GM12875 (cell line): ENCODE data around the gene NPM1.

ENCODE experiments used
- H3K4me3 ChIP-seq: one replicate; pipeline ENCODE4 v1.5.1; 2011; ENCODE audit warnings: low read depth, low read length, control low read depth
- TF ChIP-seq, protein P1 (sequence below): IDR thresholded peaks from 2 replicates; pipeline ENCODE4 v1.5.1; 2011; ENCODE audit warnings: low read depth, mild to moderate bottlenecking, control low read depth, inconsistent platforms, low read length, moderate library complexity, borderline replicate concordance; ENCODE audit not compliant: insufficient read depth

Gene NPM1

DNA sequence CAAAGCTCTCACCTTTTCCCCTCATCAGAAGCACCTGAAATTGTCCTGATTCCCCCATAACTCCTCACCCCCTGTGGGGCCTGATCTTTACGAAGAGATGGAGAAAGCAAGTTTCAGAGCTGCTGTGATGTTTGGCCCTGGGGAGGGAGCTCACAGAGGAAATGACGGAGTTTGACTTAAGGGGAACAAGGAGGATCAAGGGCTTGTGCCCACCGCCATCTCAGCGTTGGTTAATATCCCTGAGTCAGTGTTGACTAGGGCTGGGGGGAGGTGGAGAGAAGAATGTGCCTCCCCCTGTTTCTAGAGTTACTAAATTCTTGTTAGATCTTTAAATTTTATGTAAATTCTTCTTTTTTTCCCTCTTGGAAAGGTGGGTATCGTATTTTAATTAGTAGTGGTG lies 59.6 kb downstream of the NPM1 start:
- TF ChIP-seq, protein P1, sequence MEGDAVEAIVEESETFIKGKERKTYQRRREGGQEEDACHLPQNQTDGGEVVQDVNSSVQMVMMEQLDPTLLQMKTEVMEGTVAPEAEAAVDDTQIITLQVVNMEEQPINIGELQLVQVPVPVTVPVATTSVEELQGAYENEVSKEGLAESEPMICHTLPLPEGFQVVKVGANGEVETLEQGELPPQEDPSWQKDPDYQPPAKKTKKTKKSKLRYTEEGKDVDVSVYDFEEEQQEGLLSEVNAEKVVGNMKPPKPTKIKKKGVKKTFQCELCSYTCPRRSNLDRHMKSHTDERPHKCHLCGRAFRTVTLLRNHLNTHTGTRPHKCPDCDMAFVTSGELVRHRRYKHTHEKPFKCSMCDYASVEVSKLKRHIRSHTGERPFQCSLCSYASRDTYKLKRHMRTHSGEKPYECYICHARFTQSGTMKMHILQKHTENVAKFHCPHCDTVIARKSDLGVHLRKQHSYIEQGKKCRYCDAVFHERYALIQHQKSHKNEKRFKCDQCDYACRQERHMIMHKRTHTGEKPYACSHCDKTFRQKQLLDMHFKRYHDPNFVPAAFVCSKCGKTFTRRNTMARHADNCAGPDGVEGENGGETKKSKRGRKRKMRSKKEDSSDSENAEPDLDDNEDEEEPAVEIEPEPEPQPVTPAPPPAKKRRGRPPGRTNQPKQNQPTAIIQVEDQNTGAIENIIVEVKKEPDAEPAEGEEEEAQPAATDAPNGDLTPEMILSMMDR: no peak
- H3K4me3 ChIP-seq: no peak overlapping the region

GRCh38 chr5:171449426-171449825 lies 61.8 kb downstream of the NPM1 start:
- H3K4me3 ChIP-seq: no peak overlapping the region
- TF ChIP-seq, protein P1: no peak

- TF ChIP-seq, protein P1: no peak
- no peak overlapping the region for H3K4me3 ChIP-seq
Observed at GRCh38 chr5:171450423-171451331, 63.0 kb downstream of the NPM1 start.

DNA sequence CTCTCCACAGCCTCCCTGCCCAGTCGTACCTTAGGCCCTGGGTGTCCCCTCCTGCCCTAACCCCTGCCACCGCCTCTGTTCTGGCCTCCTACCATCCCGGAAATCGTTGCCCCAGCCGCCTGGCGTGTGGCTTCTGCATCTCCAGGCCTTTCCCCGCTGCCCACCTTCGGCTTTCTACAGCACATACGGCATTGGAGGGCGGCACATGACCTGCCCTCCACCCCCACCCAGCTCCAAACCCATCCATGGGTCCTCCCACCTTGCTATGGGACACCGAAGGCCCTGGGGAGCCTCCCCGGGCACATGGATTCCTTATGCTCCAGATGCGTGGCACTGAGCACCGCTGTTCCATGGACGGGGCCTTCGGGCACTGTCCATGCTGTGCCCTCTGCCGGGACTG lies 63.8 kb downstream of the NPM1 start:
- TF ChIP-seq, protein P1: no peak
- H3K4me3 ChIP-seq: no peak overlapping the region

GRCh38 chr5:171453056-171453725 lies 65.5 kb downstream of the NPM1 start:
- TF ChIP-seq, protein P1: no peak
- no peak overlapping the region for H3K4me3 ChIP-seq

DNA sequence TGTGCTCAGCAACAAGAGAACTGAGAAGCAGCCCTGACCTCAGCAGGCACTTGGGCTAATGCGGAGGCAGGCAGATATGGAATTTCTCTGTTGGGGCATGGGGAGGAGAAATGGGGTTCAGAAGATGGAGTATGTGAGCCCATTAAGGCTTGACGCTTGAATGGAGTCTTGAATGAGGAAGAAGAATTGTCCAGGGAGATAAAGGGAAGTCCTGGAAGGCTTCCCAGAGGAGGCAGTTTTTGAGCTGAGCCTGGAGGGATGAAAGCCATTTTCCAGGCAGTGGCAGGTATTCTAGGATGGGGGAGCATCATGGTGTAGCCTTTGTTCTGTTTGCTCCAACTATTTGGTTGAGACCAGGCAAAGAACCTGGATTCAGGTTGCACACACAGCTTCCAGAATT lies 66.3 kb downstream of the NPM1 start:
- H3K4me3 ChIP-seq: no peak overlapping the region
- TF ChIP-seq, protein P1: no peak
